HG03097 (cell line): Measurements from ENCODE around the gene CPSF2.

ENCODE experiments used
- ATAC-seq: cut with Tn5 transposase; IDR thresholded peaks from one replicate; pipeline ENCODE4 v1.9.1; 2021; ENCODE audit not compliant: unreplicated experiment, low FRiP score

CPSF2 gene

GRCh38 chr14:92121670-92122350, at the start of gene CPSF2, which contains the start of gene NDUFB1:
CPSF2 (plus strand) TSS chr14:92121969; CDS start chr14:92130985, 9,016 bp downstream.
NDUFB1 (minus strand) TSS chr14:92121706; CDS start chr14:92117637, 4,069 bp downstream.
- ATAC-seq = peak; percentile 85

- ATAC-seq = no peak
Observed at GRCh38 chr14:92074555-92074954, 47.2 kb upstream of the CPSF2 start.

- no peak for ATAC-seq
Observed at GRCh38 chr14:92088494-92088893, 33.3 kb upstream of the CPSF2 start.

- ATAC-seq = no peak
Observed at GRCh38 chr14:92093320-92093719, 28.4 kb upstream of the CPSF2 start.

- no peak for ATAC-seq
Observed at GRCh38 chr14:92099802-92100201, 22.0 kb upstream of the CPSF2 start.

- no peak for ATAC-seq
Observed at GRCh38 chr14:92103363-92103989, 18.3 kb upstream of the CPSF2 start.

GRCh38 chr14:92105073-92105892, 16.5 kb upstream of the CPSF2 start:
- no peak for ATAC-seq

- ATAC-seq = peak; percentile 18
Observed at GRCh38 chr14:92105893-92106142, 16.0 kb upstream of the CPSF2 start.

- ATAC-seq = peak; percentile 88
Observed at GRCh38 chr14:92106143-92106926, 15.4 kb upstream of the CPSF2 start, which contains the start of gene ATXN3. ATXN3 (minus strand) TSS chr14:92106582; CDS start chr14:92106552, 30 bp downstream.

GRCh38 chr14:92108345-92109254, 13.2 kb upstream of the CPSF2 start:
- no peak for ATAC-seq

GRCh38 chr14:92109490-92109889, 12.3 kb upstream of the CPSF2 start:
- no peak for ATAC-seq

GRCh38 chr14:92121207-92121669, 531 bp upstream of the CPSF2 start:
- ATAC-seq = peak; percentile 9

- no peak for ATAC-seq
Observed at GRCh38 chr14:92122351-92122677, 545 bp downstream of the CPSF2 start.

GRCh38 chr14:92122761-92123160, 992 bp downstream of the CPSF2 start:
- no peak for ATAC-seq

GRCh38 chr14:92134456-92134855, 12.7 kb downstream of the CPSF2 start:
- no peak for ATAC-seq

- no peak for ATAC-seq
Observed at GRCh38 chr14:92135269-92135668, 13.5 kb downstream of the CPSF2 start.

GRCh38 chr14:92143309-92143708, 21.5 kb downstream of the CPSF2 start:
- no peak for ATAC-seq

- no peak for ATAC-seq
Observed at GRCh38 chr14:92143962-92144361, 22.2 kb downstream of the CPSF2 start.

GRCh38 chr14:92144708-92145107, 22.9 kb downstream of the CPSF2 start:
- no peak for ATAC-seq

- ATAC-seq = no peak
Observed at GRCh38 chr14:92153581-92153980, 31.8 kb downstream of the CPSF2 start.
